CD14-positive monocyte (primary cell): ENCODE measurements around the gene APP. TPM values are rescaled to one million over a fixed set of nuclear protein-coding genes. Genes with fewer than 3 reads are reported as not detected.

Experiments
- DNase-seq, 3 donors: peaks; one replicate each; pipeline ENCODE4 v3.0.0-alpha.2; 2011 to 2022
- H2AFZ ChIP-seq: 2 replicates; pipeline ENCODE4 v1.6.0; 2012; ENCODE audit warnings: mild to moderate bottlenecking, low read depth, low read length, inconsistent platforms; ENCODE audit not compliant: insufficient read depth, poor library complexity, severe bottlenecking
- H3K27ac ChIP-seq, 2 donors: 1 replicate in 1 of 2; 2 replicates in 1 of 2; pipeline ENCODE4 v1.5.1; 2012 to 2013; ENCODE audit warnings: low read length in 2 of 2, control low read depth in 1 of 2, inconsistent platforms in 1 of 2, low read depth in 1 of 2, mild to moderate bottlenecking in 1 of 2
- H3K27me3 ChIP-seq, 2 donors: one replicate each; pipeline versions ENCODE4 v1.6.0 to v1.6.1; 2011 to 2013; ENCODE audit warnings: low read length in 2 of 2; ENCODE audit not compliant: control insufficient read depth in 2 of 2, insufficient read depth in 2 of 2
- H3K36me3 ChIP-seq, 2 donors: replicated peaks in 1 of 2; 1 replicate in 1 of 2; 2 replicates in 1 of 2; pipeline versions ENCODE4 v1.5.1 to v1.6.1; 2012 to 2013; ENCODE audit warnings: low read length in 2 of 2, control low read depth in 1 of 2, inconsistent platforms in 1 of 2, mild to moderate bottlenecking in 1 of 2; ENCODE audit not compliant: insufficient read depth in 2 of 2, control insufficient read depth in 1 of 2
- H3K4me1 ChIP-seq, 2 donors: 1 replicate in 1 of 2; 2 replicates in 1 of 2; pipeline versions ENCODE4 v1.5.1 to v1.6.1; 2012 to 2013; ENCODE audit warnings: low read length in 2 of 2, control low read depth in 1 of 2, inconsistent platforms in 1 of 2, mild to moderate bottlenecking in 1 of 2, moderate library complexity in 1 of 2; ENCODE audit not compliant: insufficient read depth in 2 of 2, control insufficient read depth in 1 of 2
- H3K4me2 ChIP-seq: replicated peaks from 2 replicates; pipeline ENCODE3; 2012; ENCODE audit warnings: low read length, moderate library complexity, mild to moderate bottlenecking; ENCODE audit not compliant: poor library complexity, severe bottlenecking; ENCODE audit errors: extremely low read depth
- H3K4me3 ChIP-seq, 3 experiments: fragments of 200-600 bp in 1 of 3; sonication (generic) in 1 of 3; replicated peaks in 1 of 3; 1 replicate in 2 of 3; 2 replicates in 1 of 3; pipeline ENCODE4 v1.5.1; 2011 to 2013; ENCODE audit warnings: low read length in 3 of 3, mild to moderate bottlenecking in 3 of 3, control low read depth in 2 of 3, low read depth in 2 of 3, inconsistent platforms in 1 of 3, moderate library complexity in 1 of 3
- H3K79me2 ChIP-seq: 2 replicates; pipeline ENCODE4 v1.6.0; 2012; ENCODE audit warnings: mild to moderate bottlenecking, control low read depth, inconsistent platforms, low read length, moderate library complexity; ENCODE audit not compliant: insufficient read depth
- H3K9ac ChIP-seq: 2 replicates; pipeline ENCODE4 v1.6.0; 2017; ENCODE audit warnings: low read length, mild to moderate bottlenecking; ENCODE audit not compliant: insufficient read depth, poor library complexity, severe bottlenecking
- H3K9me3 ChIP-seq, 2 donors: replicated peaks in 1 of 2; 1 replicate in 1 of 2; 2 replicates in 1 of 2; pipeline versions ENCODE4 v1.5.1 to v1.6.1; 2012 to 2013; ENCODE audit warnings: low read length in 2 of 2, control low read depth in 1 of 2; ENCODE audit not compliant: control insufficient read depth in 1 of 2, insufficient read depth in 1 of 2
- H4K20me1 ChIP-seq: 2 replicates; pipeline ENCODE4 v1.6.0; 2012; ENCODE audit warnings: mild to moderate bottlenecking, low read length, control low read depth, moderate library complexity; ENCODE audit not compliant: insufficient read depth
- H3K27ac Mint-ChIP-seq, 7 donors: one replicate each; pipeline ENCODE4 v1.8.0; 2020; ENCODE audit warnings: mild to moderate bottlenecking in 7 of 7, mixed read lengths in 7 of 7, moderate library complexity in 6 of 7, inconsistent platforms in 2 of 7
- H3K27me3 Mint-ChIP-seq, 3 donors: one replicate each; pipeline ENCODE4 v1.8.0; 2021 to 2022; ENCODE audit warnings: low read depth in 3 of 3, mild to moderate bottlenecking in 3 of 3, mixed read lengths in 3 of 3, moderate library complexity in 3 of 3, inconsistent platforms in 1 of 3
- H3K36me3 Mint-ChIP-seq, 2 donors: one replicate each; pipeline ENCODE4 v1.8.0; 2020; ENCODE audit warnings: mixed read lengths in 2 of 2, inconsistent platforms in 1 of 2, mild to moderate bottlenecking in 1 of 2
- H3K4me1 Mint-ChIP-seq: one replicate; pipeline ENCODE4 v1.8.0; 2020; ENCODE audit warnings: mild to moderate bottlenecking, mixed read lengths
- H3K4me3 Mint-ChIP-seq, 2 donors: one replicate each; pipeline ENCODE4 v1.8.0; 2020; ENCODE audit warnings: mild to moderate bottlenecking in 2 of 2, mixed read lengths in 2 of 2, moderate library complexity in 1 of 2
- H3K9me3 Mint-ChIP-seq, 7 donors: one replicate each; pipeline ENCODE4 v1.8.0; 2020 to 2022; ENCODE audit warnings: mixed read lengths in 7 of 7, mild to moderate bottlenecking in 6 of 7, moderate library complexity in 6 of 7, inconsistent platforms in 2 of 7
- WGBS: methylation state at CpG from one replicate; pipeline ENCODE4 v1.1.5; 2013; ENCODE audit warnings: missing lambda C conversion rate; ENCODE audit not compliant: insufficient coverage; 5-methylcytosine and 5-hydroxymethylcytosine counted together
- intact Hi-C, 2 donors: fragments of 100-400 bp; cut with micrococcal nuclease; formaldehyde crosslinking; loops; one replicate each; pipeline versions ENCODE4 v1.15.0 to v1.15.1; 2023
- polyA plus RNA-seq, 3 donors: library from polyadenylated mRNA; depleted of rRNA in 1 of 3; unstranded in 2 of 3; stranded (reverse) in 1 of 3; fragments of 300-500 nt in 2 of 3; fragments of >200 nt in 1 of 3; fragmentation: Illumina TruSeq in 2 of 3; gene quantifications; 1 replicate in 2 of 3; 2 replicates in 1 of 3; pipeline ENCODE4 v1.2.3, GENCODE V29; 2012 to 2021
- TF ChIP-seq, protein P1 (sequence below): fragments of 200-600 bp; IDR thresholded peaks from one replicate; pipeline ENCODE4 v1.8.0; 2022; ENCODE audit warnings: antibody characterized with exemption, mild to moderate bottlenecking

The APP gene
- polyA plus RNA-seq, 3 donors = 28.0 to 118 (median 35.1) TPM

DNA sequence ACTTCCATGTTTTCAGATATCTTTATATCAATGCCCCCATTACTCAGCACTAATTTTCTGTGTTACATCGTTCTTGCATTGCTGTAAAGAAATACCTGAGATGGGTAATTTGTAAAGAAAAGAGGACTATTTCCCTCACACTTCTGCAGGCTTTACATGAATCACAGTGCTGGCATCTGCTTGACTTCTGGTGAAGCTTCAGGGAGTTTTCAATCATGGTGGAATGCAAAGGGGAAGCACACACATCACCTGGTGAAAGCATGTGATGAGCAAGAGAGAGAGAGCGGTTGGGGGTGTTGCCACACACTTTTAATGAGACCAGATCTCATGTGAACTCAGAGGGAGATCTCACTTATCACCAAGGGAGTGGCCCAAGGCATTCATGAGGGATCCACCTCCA is 14.9 kb upstream of the APP start:
- Mint-ChIP-seq H3K27me3 (no peaks in the 10 kb centered on the region), H3K36me3 (no peaks in the 10 kb centered on the region), H3K4me3 (no peak overlapping the region), H3K4me1 (no peaks in the 10 kb centered on the region), H3K9me3 (peaks cover 4 to 21% (median 6%) of the 10 kb centered on the region in 7 donors), H3K27ac (no peak overlapping the region)
- no peaks in the 10 kb centered on the region for H3K27me3 ChIP-seq
- WGBS = no CpG with 5 or more reads among the region's 2 CpGs
- TF ChIP-seq, protein P1, sequence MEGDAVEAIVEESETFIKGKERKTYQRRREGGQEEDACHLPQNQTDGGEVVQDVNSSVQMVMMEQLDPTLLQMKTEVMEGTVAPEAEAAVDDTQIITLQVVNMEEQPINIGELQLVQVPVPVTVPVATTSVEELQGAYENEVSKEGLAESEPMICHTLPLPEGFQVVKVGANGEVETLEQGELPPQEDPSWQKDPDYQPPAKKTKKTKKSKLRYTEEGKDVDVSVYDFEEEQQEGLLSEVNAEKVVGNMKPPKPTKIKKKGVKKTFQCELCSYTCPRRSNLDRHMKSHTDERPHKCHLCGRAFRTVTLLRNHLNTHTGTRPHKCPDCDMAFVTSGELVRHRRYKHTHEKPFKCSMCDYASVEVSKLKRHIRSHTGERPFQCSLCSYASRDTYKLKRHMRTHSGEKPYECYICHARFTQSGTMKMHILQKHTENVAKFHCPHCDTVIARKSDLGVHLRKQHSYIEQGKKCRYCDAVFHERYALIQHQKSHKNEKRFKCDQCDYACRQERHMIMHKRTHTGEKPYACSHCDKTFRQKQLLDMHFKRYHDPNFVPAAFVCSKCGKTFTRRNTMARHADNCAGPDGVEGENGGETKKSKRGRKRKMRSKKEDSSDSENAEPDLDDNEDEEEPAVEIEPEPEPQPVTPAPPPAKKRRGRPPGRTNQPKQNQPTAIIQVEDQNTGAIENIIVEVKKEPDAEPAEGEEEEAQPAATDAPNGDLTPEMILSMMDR = no peak
- H3K36me3 ChIP-seq = no peaks in the 10 kb centered on the region
- no peak overlapping the region for H3K4me3 ChIP-seq
- H3K9me3 ChIP-seq = no peaks in the 10 kb centered on the region
- H4K20me1 ChIP-seq = no peaks in the 10 kb centered on the region
- DNase-seq = no peak
- H3K4me2 ChIP-seq = no peak overlapping the region
- no peaks in the 10 kb centered on the region for H3K4me1 ChIP-seq
- intact Hi-C loops = no loop called here
- no peaks in the 10 kb centered on the region for H3K79me2 ChIP-seq
- H3K27ac ChIP-seq = no peak overlapping the region
- H2AFZ ChIP-seq = no peak overlapping the region
- H3K9ac ChIP-seq = no peak overlapping the region

DNA sequence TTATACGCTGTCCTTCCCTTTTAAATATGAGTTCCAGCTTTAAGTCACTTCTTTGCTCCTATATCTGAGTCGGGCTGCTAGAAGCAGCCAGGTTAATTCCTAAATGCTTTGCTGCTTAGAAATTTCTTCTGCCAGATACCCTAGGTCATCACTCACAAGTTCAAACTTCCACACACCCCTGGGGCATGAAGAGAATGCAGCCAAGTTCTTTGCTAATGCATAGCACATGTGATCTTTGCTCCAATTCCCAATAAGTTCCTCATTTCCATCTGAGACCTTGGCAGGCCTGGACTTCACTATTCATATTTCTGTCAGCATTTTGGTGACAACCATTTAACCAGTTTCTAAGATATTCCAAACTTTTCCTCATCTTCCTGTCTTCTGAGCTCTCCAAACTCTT is 14.5 kb upstream of the APP start:
- TF ChIP-seq, protein P1 = no peak
- Histone ChIP-seq H3K79me2 (no peaks in the 10 kb centered on the region), H3K9me3 (no peaks in the 10 kb centered on the region), H3K27ac (no peak overlapping the region), H3K4me3 (no peak overlapping the region), H3K27me3 (no peaks in the 10 kb centered on the region), H3K9ac (no peak overlapping the region), H3K4me2 (no peak overlapping the region), H2AFZ (no peak overlapping the region), H4K20me1 (no peaks in the 10 kb centered on the region), H3K36me3 (no peaks in the 10 kb centered on the region), H3K4me1 (no peaks in the 10 kb centered on the region)
- Mint-ChIP-seq H3K4me3 (no peak overlapping the region), H3K36me3 (no peaks in the 10 kb centered on the region), H3K27ac (no peak overlapping the region), H3K27me3 (peaks cover 0 to 3% (median 0%) of the 10 kb centered on the region in 3 donors), H3K9me3 (peaks cover 4 to 21% (median 6%) of the 10 kb centered on the region in 7 donors), H3K4me1 (no peaks in the 10 kb centered on the region)
- no peak for DNase-seq
- intact Hi-C loops = no loop called here
- WGBS = 79% methylated on average over 2 of the region's 2 CpGs
